Uterus (tissue), 4 donors: ENCODE data around the gene PA2G4. TPM values are rescaled to one million over a fixed set of nuclear protein-coding genes. Genes with fewer than 3 reads are reported as not detected.

Experiments
- DNase-seq, 2 donors: peaks; one replicate each; pipeline ENCODE4 v3.0.0-alpha.2; 2019 to 2020
- H3K27ac ChIP-seq, 2 donors: fragments of 200-600 bp; sonication (generic); 1 replicate in 1 of 2; 2 replicates in 1 of 2; pipeline ENCODE4 v1.5.1; 2016 to 2018
- H3K27me3 ChIP-seq, 2 donors: fragments of 200-600 bp; sonication (generic); one replicate each; pipeline ENCODE4 v1.5.1; 2018 to 2019; ENCODE audit warnings: control low read depth in 1 of 2
- H3K36me3 ChIP-seq, 2 donors: fragments of 200-600 bp; sonication (generic); one replicate each; pipeline ENCODE4 v1.5.1; 2019; ENCODE audit warnings: control low read depth in 1 of 2
- H3K4me1 ChIP-seq, 2 donors: fragments of 200-600 bp; sonication (generic); one replicate each; pipeline ENCODE4 v1.5.1; 2018 to 2019; ENCODE audit warnings: control low read depth in 1 of 2
- H3K4me3 ChIP-seq, 2 donors: fragments of 200-600 bp; sonication (generic); 1 replicate in 1 of 2; 2 replicates in 1 of 2; pipeline ENCODE4 v1.5.1; 2018 to 2019; ENCODE audit warnings: mild to moderate bottlenecking in 1 of 2
- H3K9me3 ChIP-seq, 2 donors: fragments of 200-600 bp; sonication (generic); one replicate each; pipeline ENCODE4 v1.5.1; 2019; ENCODE audit warnings: control low read depth in 1 of 2
- CTCF ChIP-seq, 4 experiments: fragments of 200-600 bp in 2 of 4; fragments of 450-650 bp in 2 of 4; sonication (generic) in 2 of 4; IDR thresholded peaks; one replicate each; pipeline ENCODE4 v1.5.1; 2016 to 2019; ENCODE audit warnings: antibody characterized with exemption in 4 of 4, mild to moderate bottlenecking in 2 of 4, moderate library complexity in 1 of 4
- POLR2A ChIP-seq, 2 donors: fragments of 450-650 bp; IDR thresholded peaks; one replicate each; pipeline ENCODE4 v1.6.1; 2016; ENCODE audit warnings: antibody characterized with exemption in 2 of 2, mild to moderate bottlenecking in 1 of 2, moderate library complexity in 1 of 2
- intact Hi-C: fragments of 100-400 bp; cut with DNase I; formaldehyde crosslinking; loops from one replicate; pipeline ENCODE4 v1.15.1; 2023; ENCODE audit warnings: low total_unique reads
- total RNA-seq, 4 donors: library from RNA; depleted of rRNA in 3 of 4; stranded (reverse); fragments of >200 nt in 3 of 4; gene quantifications; one replicate each; pipeline versions ENCODE4 v1.1.0 to v1.2.4, GENCODE V29; 2014 to 2023
- donor health status: DM: yes; HTN: yes; CAD: no.

Gene PA2G4
- total RNA-seq, 4 donors from 2014 or later = 64.4 to 120 (median 81.0) TPM

GRCh38 chr12:56080556-56081138 is 23.7 kb upstream of the PA2G4 start:
- Histone ChIP-seq H3K36me3 (no peaks in the 10 kb centered on the region), H3K9me3 (no peaks in the 10 kb centered on the region), H3K4me1 (peaks cover 0 to 4% of the 10 kb centered on the region in 2 donors), H3K27ac (peak overlapping the region in 1 of 2 donors; percentile 49), H3K4me3 (peak overlapping the region; percentile 45 to 46), H3K27me3 (no peaks in the 10 kb centered on the region)
- intact Hi-C loops = no loop called here
- TF ChIP-seq POLR2A (IDR thresholded peaks at IDR 0.05) (no peak), CTCF (IDR thresholded peaks at IDR 0.05) (no peak)
- DNase-seq = no peak

GRCh38 chr12:56081393-56082347 is 22.7 kb upstream of the PA2G4 start:
- TF ChIP-seq POLR2A (IDR thresholded peaks at IDR 0.05) = no peak
- no peak for TF ChIP-seq CTCF (IDR thresholded peaks at IDR 0.05)
- peaks cover 0 to 4% of the 10 kb centered on the region in 2 donors for H3K4me1 ChIP-seq
- intact Hi-C loops = no loop called here
- H3K36me3 ChIP-seq = no peaks in the 10 kb centered on the region
- no peak for DNase-seq
- H3K27me3 ChIP-seq = no peaks in the 10 kb centered on the region
- no peaks in the 10 kb centered on the region for H3K9me3 ChIP-seq
- H3K27ac ChIP-seq = no peak overlapping the region
- no peak overlapping the region for H3K4me3 ChIP-seq

GRCh38 chr12:56082382-56082781 is 22.0 kb upstream of the PA2G4 start:
- no peak overlapping the region for H3K27ac ChIP-seq

GRCh38 chr12:56082967-56083366 is 21.4 kb upstream of the PA2G4 start:
- peaks cover 0 to 4% of the 10 kb centered on the region in 2 donors for H3K4me1 ChIP-seq
- no peak for DNase-seq
- no peaks in the 10 kb centered on the region for H3K27me3 ChIP-seq
- no peak for TF ChIP-seq POLR2A (IDR thresholded peaks at IDR 0.05)
- no peak for TF ChIP-seq CTCF (IDR thresholded peaks at IDR 0.05)
- H3K9me3 ChIP-seq = no peaks in the 10 kb centered on the region
- H3K27ac ChIP-seq = no peak overlapping the region
- no peaks in the 10 kb centered on the region for H3K36me3 ChIP-seq
- H3K4me3 ChIP-seq = no peak overlapping the region
- intact Hi-C loops = no loop called here

More at GRCh38 chr12:56082382-56082781, 22.0 kb upstream of the PA2G4 start:
- TF ChIP-seq POLR2A (IDR thresholded peaks at IDR 0.05) (no peak), CTCF (IDR thresholded peaks at IDR 0.05) (no peak)
- intact Hi-C loops = no loop called here
- Histone ChIP-seq H3K27me3 (no peaks in the 10 kb centered on the region), H3K4me1 (peaks cover 0 to 4% of the 10 kb centered on the region in 2 donors), H3K36me3 (no peaks in the 10 kb centered on the region), H3K9me3 (no peaks in the 10 kb centered on the region), H3K4me3 (no peak overlapping the region)
- DNase-seq = no peak
